ENCODE measurements around the gene NLRP7.
"Not testable (repeated sequence)": the region's sequence is repeated elsewhere in the genome, so short reads cannot be mapped to it uniquely, and the experiment has no call there.

DNA sequence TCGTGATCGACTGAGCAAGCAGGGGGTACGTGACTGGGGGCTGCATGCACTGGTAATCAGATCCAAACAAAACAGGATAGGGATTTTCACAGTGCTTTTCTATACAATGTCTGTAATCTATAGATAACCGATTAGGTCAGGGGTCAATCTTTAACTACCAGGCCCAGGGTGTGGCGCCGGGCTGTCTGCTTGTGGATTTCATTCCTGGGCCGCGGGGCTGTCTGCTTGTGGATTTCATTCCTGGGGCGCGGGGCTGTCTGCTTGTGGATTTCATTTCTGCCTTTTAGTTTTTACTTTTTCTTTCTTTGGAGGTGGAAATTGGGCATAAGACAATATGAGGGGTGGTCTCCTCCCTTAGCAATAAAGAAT, 6.0 kb upstream of the NLRP7 start:
- not testable (repeated sequence) for TF ChIP-seq POLR2A (IDR thresholded peaks at IDR 0.05)
- TF ChIP-seq, protein P1, sequence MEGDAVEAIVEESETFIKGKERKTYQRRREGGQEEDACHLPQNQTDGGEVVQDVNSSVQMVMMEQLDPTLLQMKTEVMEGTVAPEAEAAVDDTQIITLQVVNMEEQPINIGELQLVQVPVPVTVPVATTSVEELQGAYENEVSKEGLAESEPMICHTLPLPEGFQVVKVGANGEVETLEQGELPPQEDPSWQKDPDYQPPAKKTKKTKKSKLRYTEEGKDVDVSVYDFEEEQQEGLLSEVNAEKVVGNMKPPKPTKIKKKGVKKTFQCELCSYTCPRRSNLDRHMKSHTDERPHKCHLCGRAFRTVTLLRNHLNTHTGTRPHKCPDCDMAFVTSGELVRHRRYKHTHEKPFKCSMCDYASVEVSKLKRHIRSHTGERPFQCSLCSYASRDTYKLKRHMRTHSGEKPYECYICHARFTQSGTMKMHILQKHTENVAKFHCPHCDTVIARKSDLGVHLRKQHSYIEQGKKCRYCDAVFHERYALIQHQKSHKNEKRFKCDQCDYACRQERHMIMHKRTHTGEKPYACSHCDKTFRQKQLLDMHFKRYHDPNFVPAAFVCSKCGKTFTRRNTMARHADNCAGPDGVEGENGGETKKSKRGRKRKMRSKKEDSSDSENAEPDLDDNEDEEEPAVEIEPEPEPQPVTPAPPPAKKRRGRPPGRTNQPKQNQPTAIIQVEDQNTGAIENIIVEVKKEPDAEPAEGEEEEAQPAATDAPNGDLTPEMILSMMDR (IDR thresholded peaks at IDR 0.05) = not testable (repeated sequence)
